Neuronal stem cell (in vitro differentiated cells): ENCODE results near the gene BICD1.

Experiments
- DNase-seq: peaks from one replicate; pipeline ENCODE4 v3.0.0-alpha.2; 2013; ENCODE audit warnings: low spot score
- H2AFZ ChIP-seq: one replicate; pipeline ENCODE4 v1.6.1; 2013; ENCODE audit warnings: mild to moderate bottlenecking, low read length, inconsistent platforms
- H2AK5ac ChIP-seq: 2 replicates; pipeline ENCODE4 v1.6.1; 2013; ENCODE audit warnings: low read depth, mild to moderate bottlenecking, inconsistent platforms, low read length, moderate library complexity, mixed read lengths
- H2BK120ac ChIP-seq: 2 replicates; pipeline ENCODE4 v1.6.1; 2013; ENCODE audit warnings: low read depth, mild to moderate bottlenecking, inconsistent platforms, low read length, moderate library complexity, mixed read lengths
- H2BK12ac ChIP-seq: one replicate; pipeline ENCODE4 v1.6.1; 2013; ENCODE audit warnings: low read length, inconsistent platforms
- H2BK15ac ChIP-seq: 2 replicates; pipeline ENCODE4 v1.6.1; 2013; ENCODE audit warnings: mild to moderate bottlenecking, low read length, inconsistent platforms, mixed read lengths
- H2BK5ac ChIP-seq: one replicate; pipeline ENCODE4 v1.6.1; 2013; ENCODE audit warnings: inconsistent platforms, mild to moderate bottlenecking, low read length, moderate library complexity
- H3K14ac ChIP-seq: one replicate; pipeline ENCODE4 v1.6.1; 2013; ENCODE audit warnings: low read length, inconsistent platforms
- H3K18ac ChIP-seq: 2 replicates; pipeline ENCODE4 v1.6.1; 2013; ENCODE audit warnings: low read length, inconsistent platforms
- H3K23ac ChIP-seq: 2 replicates; pipeline ENCODE4 v1.6.1; 2013; ENCODE audit warnings: low read depth, mild to moderate bottlenecking, mixed read lengths, low read length, inconsistent platforms; ENCODE audit not compliant: poor library complexity
- H3K27ac ChIP-seq: replicated peaks from 3 replicates; pipeline ENCODE4 v1.5.1; 2013; ENCODE audit warnings: low read length, inconsistent platforms
- H3K27me3 ChIP-seq, 3 experiments: 2 replicates each; pipeline ENCODE4 v1.6.1; 2013; ENCODE audit warnings: low read length in 3 of 3, mild to moderate bottlenecking in 2 of 3, inconsistent platforms in 1 of 3, low read depth in 1 of 3, mixed read lengths in 1 of 3, moderate library complexity in 1 of 3; ENCODE audit not compliant: control insufficient read depth in 3 of 3, insufficient read depth in 3 of 3
- H3K36me3 ChIP-seq, 2 donors: replicated peaks in 1 of 2; 2 replicates each; pipeline ENCODE4 v1.6.1; 2013; ENCODE audit warnings: low read length in 2 of 2; ENCODE audit not compliant: control insufficient read depth in 2 of 2, insufficient read depth in 2 of 2
- H3K4ac ChIP-seq: 2 replicates; pipeline ENCODE4 v1.6.1; 2013; ENCODE audit warnings: inconsistent platforms, mild to moderate bottlenecking, low read length, moderate library complexity
- H3K4me1 ChIP-seq, 2 donors: 1 replicate in 1 of 2; 2 replicates in 1 of 2; pipeline ENCODE4 v1.6.1; 2013; ENCODE audit warnings: low read length in 2 of 2, low read depth in 1 of 2; ENCODE audit not compliant: control insufficient read depth in 2 of 2, insufficient read depth in 1 of 2
- H3K4me2 ChIP-seq: one replicate; pipeline ENCODE4 v1.6.1; 2013; ENCODE audit warnings: mild to moderate bottlenecking, low read length, inconsistent platforms; ENCODE audit not compliant: insufficient read depth, poor library complexity, severe bottlenecking
- H3K4me3 ChIP-seq, 2 donors: 2 replicates each; pipeline ENCODE4 v1.5.1; 2013; ENCODE audit warnings: low read length in 2 of 2, mild to moderate bottlenecking in 2 of 2, inconsistent platforms in 1 of 2, moderate library complexity in 1 of 2
- H3K79me1 ChIP-seq: one replicate; pipeline ENCODE4 v1.6.1; 2013; ENCODE audit warnings: low read depth, mild to moderate bottlenecking, inconsistent platforms, low read length, moderate library complexity
- H3K9ac ChIP-seq: one replicate; pipeline ENCODE4 v1.6.1; 2013; ENCODE audit warnings: mild to moderate bottlenecking, low read depth, low read length, inconsistent platforms; ENCODE audit not compliant: poor library complexity
- H3K9me3 ChIP-seq, 2 donors: replicated peaks in 1 of 2; 2 replicates each; pipeline versions ENCODE3 to v1.6.1; 2013; ENCODE audit warnings: low read length in 2 of 2, mild to moderate bottlenecking in 2 of 2, inconsistent platforms in 1 of 2, low read depth in 1 of 2, mixed read lengths in 1 of 2, moderate library complexity in 1 of 2; ENCODE audit not compliant: control insufficient read depth in 2 of 2, insufficient read depth in 1 of 2
- H4K8ac ChIP-seq: one replicate; pipeline ENCODE4 v1.6.1; 2013; ENCODE audit warnings: low read depth, mild to moderate bottlenecking, inconsistent platforms, low read length, moderate library complexity
- H4K91ac ChIP-seq: one replicate; pipeline ENCODE4 v1.6.1; 2013; ENCODE audit warnings: low read length, low read depth, mild to moderate bottlenecking, inconsistent platforms; ENCODE audit not compliant: poor library complexity
- WGBS, 2 donors: extraction: QIAGEN DNeasy Blood & Tissue Kit; methylation state at CpG; one replicate each; pipeline ENCODE4 v1.1.7; 2013; ENCODE audit warnings: missing lambda C conversion rate in 2 of 2, mixed read lengths in 1 of 2; ENCODE audit not compliant: insufficient read length in 2 of 2, insufficient replicate concordance in 1 of 2; ENCODE audit errors: extremely low coverage in 2 of 2; 5-methylcytosine and 5-hydroxymethylcytosine counted together

BICD1 gene

DNA sequence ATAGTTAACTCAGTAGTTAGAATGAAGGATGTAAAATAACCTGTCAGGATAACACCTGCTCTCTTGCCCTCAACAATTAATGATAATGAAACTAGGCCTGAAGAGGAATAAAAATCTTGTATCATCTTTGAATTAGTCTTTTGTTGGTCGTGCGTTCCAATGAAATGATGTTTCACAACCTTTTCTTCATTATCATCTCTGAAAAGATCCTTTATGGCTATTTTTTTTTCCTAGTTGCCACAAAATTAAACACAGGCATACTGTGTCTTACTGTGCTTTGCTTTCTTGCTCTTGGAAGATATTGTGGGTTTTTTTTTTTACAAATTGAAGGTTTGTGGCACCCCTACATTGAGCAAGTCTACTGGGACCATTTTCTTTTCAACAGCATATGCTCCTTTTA, 128.6 kb downstream of the BICD1 start:
- no peaks in the 10 kb centered on the region for H3K79me1 ChIP-seq
- no peaks in the 10 kb centered on the region for H3K4me1 ChIP-seq
- no peak overlapping the region for H3K4ac ChIP-seq
- DNase-seq: no peak
- H2AK5ac ChIP-seq: no peak overlapping the region
- no CpG with 5 or more reads among the region's 2 CpGs for WGBS, 2 donors
- no peak overlapping the region for H3K18ac ChIP-seq
- H3K4me2 ChIP-seq: no peak overlapping the region
- H3K36me3 ChIP-seq: no peaks in the 10 kb centered on the region
- H2BK12ac ChIP-seq: no peak overlapping the region
- no peak overlapping the region for H2AFZ ChIP-seq
- H3K14ac ChIP-seq: no peak overlapping the region
- H2BK5ac ChIP-seq: no peak overlapping the region
- H3K27ac ChIP-seq: no peak overlapping the region
- H4K91ac ChIP-seq: no peak overlapping the region
- no peak overlapping the region for H3K23ac ChIP-seq
- H3K4me3 ChIP-seq: no peak overlapping the region
- H3K9me3 ChIP-seq: peaks cover 3 to 5% of the 10 kb centered on the region in 2 donors
- no peak overlapping the region for H3K9ac ChIP-seq
- no peak overlapping the region for H2BK120ac ChIP-seq
- no peaks in the 10 kb centered on the region for H3K27me3 ChIP-seq
- no peak overlapping the region for H2BK15ac ChIP-seq
- no peak overlapping the region for H4K8ac ChIP-seq

DNA sequence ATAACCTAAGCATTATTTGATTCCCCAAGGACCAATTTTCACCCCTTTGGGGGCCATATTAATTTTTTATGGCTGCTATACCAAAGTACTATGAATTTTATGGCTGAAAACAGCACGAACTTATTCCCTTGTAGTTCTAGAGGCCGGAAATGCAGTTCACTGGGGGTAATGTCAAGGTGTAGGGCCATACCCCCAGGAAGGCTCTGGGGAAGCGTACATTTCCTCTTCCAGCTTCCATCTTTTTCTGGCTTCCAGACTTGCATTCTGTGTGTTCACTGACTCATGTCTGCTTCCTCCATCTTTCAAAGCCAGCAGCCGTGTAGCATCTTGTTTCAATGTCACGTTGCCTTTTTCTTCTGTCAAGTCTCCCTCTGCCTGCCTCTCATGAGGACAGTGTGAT, 133.5 kb downstream of the BICD1 start:
- no peak overlapping the region for H2BK12ac ChIP-seq
- no CpG with 5 or more reads among the region's 5 CpGs for WGBS, 2 donors
- H3K23ac ChIP-seq: no peak overlapping the region
- no peak overlapping the region for H2BK15ac ChIP-seq
- no peak overlapping the region for H3K18ac ChIP-seq
- H3K9me3 ChIP-seq: peaks cover 3 to 5% of the 10 kb centered on the region in 2 donors
- H3K4me2 ChIP-seq: no peak overlapping the region
- no peaks in the 10 kb centered on the region for H3K79me1 ChIP-seq
- H2BK5ac ChIP-seq: no peak overlapping the region
- H3K27ac ChIP-seq: no peak overlapping the region
- no peak overlapping the region for H3K4me3 ChIP-seq
- no peak overlapping the region for H3K14ac ChIP-seq
- no peak overlapping the region for H2AFZ ChIP-seq
- no peak for DNase-seq
- H3K9ac ChIP-seq: no peak overlapping the region
- H3K36me3 ChIP-seq: no peaks in the 10 kb centered on the region
- no peaks in the 10 kb centered on the region for H3K27me3 ChIP-seq
- H4K8ac ChIP-seq: no peak overlapping the region
- H4K91ac ChIP-seq: no peak overlapping the region
- H2AK5ac ChIP-seq: no peak overlapping the region
- no peak overlapping the region for H2BK120ac ChIP-seq
- no peaks in the 10 kb centered on the region for H3K4me1 ChIP-seq
- H3K4ac ChIP-seq: no peak overlapping the region

DNA sequence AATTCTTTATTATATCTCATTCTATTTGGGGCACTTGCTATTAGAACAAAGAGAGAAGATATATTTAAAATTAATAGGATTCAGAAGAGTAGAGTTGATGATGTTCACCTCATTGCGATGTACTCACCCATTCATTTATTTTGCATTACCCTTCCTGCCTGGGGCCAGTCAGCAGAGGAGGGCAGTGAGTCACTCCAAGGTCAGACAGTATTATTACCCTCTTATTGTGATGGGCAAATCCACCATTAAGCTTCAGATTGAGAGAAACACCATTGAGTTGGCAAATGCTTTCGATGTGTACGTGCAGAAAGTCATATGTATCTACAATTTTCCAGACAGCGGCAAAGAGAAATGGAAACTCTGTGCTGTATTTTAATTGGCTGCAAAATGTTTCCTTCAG, 134.2 kb downstream of the BICD1 start:
- no peaks in the 10 kb centered on the region for H3K27me3 ChIP-seq
- H4K91ac ChIP-seq: no peak overlapping the region
- no peak overlapping the region for H3K4me3 ChIP-seq
- no peak overlapping the region for H3K4ac ChIP-seq
- no peak overlapping the region for H3K27ac ChIP-seq
- WGBS, 2 donors: no CpG with 5 or more reads among the region's 4 CpGs
- H3K79me1 ChIP-seq: no peaks in the 10 kb centered on the region
- H2AFZ ChIP-seq: no peak overlapping the region
- H3K36me3 ChIP-seq: no peaks in the 10 kb centered on the region
- no peak overlapping the region for H3K14ac ChIP-seq
- DNase-seq: no peak
- H3K4me1 ChIP-seq: no peaks in the 10 kb centered on the region
- no peak overlapping the region for H2AK5ac ChIP-seq
- H3K4me2 ChIP-seq: no peak overlapping the region
- H2BK120ac ChIP-seq: no peak overlapping the region
- no peak overlapping the region for H3K18ac ChIP-seq
- peaks cover 3 to 5% of the 10 kb centered on the region in 2 donors for H3K9me3 ChIP-seq
- no peak overlapping the region for H3K23ac ChIP-seq
- no peak overlapping the region for H2BK12ac ChIP-seq
- H4K8ac ChIP-seq: no peak overlapping the region
- no peak overlapping the region for H3K9ac ChIP-seq
- no peak overlapping the region for H2BK15ac ChIP-seq
- no peak overlapping the region for H2BK5ac ChIP-seq

DNA sequence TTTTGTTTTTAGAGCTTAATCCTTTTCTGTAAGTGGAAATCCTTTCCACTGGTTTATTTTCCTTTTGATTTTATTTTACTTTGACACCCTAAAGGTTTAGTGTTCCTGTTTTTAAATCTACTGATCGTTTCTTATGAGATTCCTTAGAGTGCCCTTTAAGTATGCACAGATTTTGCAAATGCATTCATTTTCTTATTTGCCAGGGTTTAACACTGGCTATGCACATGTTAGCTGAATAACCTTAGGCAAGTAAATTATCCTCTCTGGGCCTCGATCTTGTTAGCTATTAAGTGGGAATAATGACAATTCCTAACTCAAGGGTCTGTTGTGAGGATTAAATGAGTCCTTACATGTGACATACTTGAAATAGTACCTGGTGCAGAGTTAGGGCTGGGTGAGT, 136.0 kb downstream of the BICD1 start:
- Histone ChIP-seq H2BK12ac (no peak overlapping the region), H3K27ac (no peak overlapping the region), H2AK5ac (no peak overlapping the region), H3K23ac (no peak overlapping the region), H3K9ac (no peak overlapping the region), H3K9me3 (peaks cover 0 to 4% of the 10 kb centered on the region in 2 donors), H2AFZ (no peak overlapping the region), H4K8ac (no peak overlapping the region), H3K14ac (no peak overlapping the region), H3K36me3 (no peaks in the 10 kb centered on the region), H3K4me2 (no peak overlapping the region), H3K18ac (no peak overlapping the region), H3K4ac (no peak overlapping the region), H4K91ac (no peak overlapping the region), H2BK5ac (no peak overlapping the region), H3K79me1 (no peaks in the 10 kb centered on the region), H3K4me3 (no peak overlapping the region), H3K27me3 (no peaks in the 10 kb centered on the region), H3K4me1 (no peaks in the 10 kb centered on the region), H2BK15ac (no peak overlapping the region), H2BK120ac (no peak overlapping the region)
- WGBS, 2 donors: no CpG with 5 or more reads among the region's 2 CpGs
- DNase-seq: no peak
